ENCODE measurements around the gene SLC35G2.
"Not testable (repeated sequence)": the region's sequence is repeated elsewhere in the genome, so short reads cannot be mapped to it uniquely, and the experiment has no call there.

SLC35G2 gene

DNA sequence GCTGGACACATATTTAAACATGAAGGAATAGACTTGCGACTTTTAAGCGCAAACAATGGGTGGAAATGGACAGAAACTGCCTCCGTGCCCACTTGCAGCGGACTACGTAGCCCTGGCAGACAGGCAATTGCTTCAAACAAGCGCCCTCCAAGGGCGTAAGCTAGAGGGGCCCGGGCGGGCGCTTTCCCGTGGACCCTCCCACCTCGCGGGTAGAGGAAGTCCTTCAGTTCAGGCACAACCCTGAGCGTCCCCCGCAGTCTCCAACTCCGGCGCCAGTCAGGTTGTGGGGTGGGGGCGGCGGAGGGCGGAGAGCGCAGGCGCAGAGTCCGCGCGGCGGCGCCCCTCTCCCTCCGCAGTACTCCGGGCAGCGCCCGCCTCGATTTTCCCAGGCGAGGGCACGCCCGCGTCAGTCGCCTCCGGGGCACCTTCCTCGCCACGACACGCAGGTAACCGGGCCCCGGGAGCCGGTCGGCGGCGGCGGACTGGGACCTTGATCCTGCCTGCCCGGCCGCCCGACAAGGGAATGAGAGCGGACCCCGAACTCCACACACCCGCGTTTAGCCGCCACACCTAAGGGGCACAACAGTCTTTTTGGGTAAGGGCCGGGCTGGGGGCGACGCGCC is at the start of gene SLC35G2:
Gene SLC35G2, plus strand, starts transcription at position 358 of the 623 bp plus-strand sequence. CDS start 35,335 bp downstream, outside the sequence.
- DNase-seq: peak; percentile 96

DNA sequence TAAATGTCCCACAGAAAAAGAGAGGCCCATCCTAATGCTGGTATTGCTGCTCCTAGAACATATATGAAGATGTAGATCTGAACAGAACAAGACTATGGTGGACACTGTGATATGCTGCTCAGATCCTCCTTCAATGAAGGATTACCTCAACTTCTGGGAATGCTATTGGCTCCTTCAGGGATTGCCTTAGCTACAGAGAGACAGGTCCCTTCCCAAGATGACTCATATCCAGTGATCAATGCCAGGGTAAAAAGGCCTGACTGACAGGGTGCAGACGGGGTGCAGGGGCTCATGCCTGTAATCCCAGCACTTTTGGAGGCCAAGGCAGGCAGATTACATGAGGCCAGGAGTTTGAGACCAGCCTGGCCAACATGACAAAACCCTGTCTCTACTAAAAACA is 46.2 kb upstream of the SLC35G2 start:
- no peak for DNase-seq

DNA sequence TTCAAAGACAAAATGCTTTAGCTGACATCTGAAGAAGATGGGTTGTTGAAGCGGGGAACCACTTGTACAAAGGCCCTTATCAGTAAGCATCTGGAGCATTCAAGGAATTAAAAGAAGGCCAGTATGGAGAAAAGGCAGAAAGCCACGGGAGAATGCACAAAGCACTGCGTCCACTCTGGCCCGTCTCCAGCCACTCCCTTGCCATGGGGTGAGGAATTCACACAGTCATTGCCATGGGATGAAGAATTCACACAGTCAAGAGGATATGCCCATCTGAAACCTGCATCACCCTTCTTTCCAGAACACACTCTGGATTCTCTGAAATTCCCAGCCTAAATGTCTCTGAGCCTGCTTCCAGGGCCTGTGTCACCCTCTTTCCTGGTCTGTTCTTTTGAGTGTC is 40.1 kb upstream of the SLC35G2 start:
- DNase-seq: no peak

DNA sequence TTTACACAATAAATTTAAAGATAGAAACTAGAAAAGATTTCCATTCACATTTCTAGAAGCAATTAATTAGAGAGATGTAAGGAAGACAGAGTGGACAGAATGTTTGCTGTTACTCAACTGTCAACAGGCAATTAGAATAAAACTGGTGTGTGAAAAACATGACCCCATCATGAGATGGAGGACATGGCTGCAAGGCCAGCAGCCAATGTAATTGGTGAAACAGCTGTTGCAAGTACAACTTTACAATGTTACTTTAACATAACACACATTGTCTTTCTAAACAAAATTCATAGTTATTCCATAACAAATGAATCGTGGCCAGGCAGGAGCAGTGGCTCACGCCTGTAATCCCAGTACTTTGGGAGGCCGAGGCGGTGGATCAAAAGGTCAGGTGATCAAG is 38.2 kb upstream of the SLC35G2 start:
- no peak for DNase-seq

DNA sequence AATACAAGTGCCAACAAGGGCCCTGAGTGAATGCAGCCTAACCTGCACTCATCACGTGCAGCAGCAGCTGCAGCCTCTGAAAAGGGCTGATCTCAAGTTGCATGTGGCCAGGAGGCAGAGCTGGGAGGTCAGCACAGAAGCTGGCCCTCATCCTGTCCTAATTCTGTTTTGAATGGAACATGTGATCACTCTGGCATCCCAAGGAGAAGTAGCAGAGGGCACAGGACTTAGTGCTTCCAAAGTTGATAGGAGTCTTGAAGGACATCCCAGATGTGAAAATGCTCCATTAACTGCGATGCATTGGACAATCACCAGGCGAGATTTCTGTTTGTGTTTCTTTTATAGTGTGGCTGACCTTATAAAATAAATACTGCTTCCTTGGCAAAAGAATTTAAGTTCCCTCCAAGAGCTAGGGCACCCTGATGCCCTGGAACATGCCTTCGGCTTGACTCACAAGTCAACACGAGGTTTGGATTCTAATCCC is 35.2 kb upstream of the SLC35G2 start:
- no peak for DNase-seq

DNA sequence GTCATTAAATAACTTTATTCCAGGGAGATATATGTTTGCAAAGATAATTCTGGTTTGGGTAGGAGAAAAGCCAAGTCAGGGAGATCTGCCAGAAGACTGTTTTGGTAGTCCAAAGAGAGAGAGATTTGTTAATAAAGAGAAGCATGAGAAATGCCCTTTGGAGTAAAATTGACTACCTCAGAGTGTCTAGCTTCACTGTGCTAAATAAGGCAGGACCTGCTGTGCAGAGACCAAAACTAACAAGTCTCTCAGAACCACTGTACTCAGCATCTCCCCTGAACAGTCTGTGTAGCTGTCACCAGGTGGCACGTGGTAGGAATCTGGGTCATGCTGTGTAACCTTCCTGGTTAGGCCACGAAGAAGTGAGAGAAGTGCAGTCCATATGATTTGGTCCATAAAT is 31.6 kb upstream of the SLC35G2 start:
- peak; percentile 47 for DNase-seq

DNA sequence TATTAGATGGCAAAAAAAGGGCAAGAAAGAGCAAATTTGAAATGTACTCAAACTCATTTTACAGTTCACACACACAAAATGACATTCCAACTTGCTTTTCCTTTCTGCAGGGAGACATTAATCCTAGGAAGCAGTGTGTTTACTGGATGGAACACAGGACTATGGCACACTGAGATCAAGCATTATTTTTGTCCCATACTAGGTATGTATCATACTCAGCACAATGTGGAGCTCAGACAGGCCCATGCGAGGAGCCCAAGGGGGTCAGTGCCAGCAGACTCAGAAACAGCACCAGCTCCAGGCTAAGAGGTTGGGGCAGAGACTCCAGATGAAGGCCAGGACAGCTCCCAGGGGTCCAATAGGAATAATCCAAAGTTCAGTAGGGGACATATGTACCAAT is 30.8 kb upstream of the SLC35G2 start:
- no peak for DNase-seq

DNA sequence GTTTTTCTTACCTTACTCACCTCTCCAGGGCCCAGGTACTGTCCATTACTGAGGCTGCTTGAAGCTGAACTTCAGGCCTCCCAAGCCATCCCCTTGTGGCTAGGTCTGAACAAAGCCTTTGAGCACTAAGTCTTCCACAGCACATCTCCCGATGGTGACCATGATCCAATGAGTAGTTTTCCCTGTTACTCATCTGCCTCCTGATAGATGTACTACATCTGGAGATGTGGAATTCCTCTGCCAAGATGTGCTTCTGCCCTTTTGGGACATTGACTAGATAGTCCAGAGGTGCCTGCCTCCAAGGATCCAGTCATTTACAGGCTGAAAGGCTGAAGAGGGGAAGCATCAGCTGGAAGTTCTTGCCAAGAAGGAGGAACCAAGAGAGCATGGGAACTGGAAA is 28.9 kb upstream of the SLC35G2 start:
- DNase-seq: no peak

DNA sequence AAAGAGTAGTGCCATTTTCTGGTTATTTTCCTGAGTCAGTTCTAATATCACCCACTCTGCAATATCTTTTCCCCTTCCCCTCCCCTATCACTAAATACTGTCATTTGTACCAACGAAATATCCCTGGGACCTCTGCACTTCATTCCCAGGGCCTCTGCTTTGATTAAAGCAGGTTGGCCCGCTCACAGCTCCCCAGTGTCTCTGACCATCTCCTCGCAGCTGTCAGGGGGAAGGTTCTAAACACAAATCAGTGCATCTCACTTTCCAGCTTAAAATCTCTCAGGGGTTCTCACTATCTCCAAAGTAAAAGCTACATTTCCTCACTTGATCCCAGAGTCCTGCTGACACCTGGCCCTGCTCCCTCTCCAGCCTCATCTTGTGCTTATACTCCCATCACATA is 28.1 kb upstream of the SLC35G2 start:
- no peak for DNase-seq

DNA sequence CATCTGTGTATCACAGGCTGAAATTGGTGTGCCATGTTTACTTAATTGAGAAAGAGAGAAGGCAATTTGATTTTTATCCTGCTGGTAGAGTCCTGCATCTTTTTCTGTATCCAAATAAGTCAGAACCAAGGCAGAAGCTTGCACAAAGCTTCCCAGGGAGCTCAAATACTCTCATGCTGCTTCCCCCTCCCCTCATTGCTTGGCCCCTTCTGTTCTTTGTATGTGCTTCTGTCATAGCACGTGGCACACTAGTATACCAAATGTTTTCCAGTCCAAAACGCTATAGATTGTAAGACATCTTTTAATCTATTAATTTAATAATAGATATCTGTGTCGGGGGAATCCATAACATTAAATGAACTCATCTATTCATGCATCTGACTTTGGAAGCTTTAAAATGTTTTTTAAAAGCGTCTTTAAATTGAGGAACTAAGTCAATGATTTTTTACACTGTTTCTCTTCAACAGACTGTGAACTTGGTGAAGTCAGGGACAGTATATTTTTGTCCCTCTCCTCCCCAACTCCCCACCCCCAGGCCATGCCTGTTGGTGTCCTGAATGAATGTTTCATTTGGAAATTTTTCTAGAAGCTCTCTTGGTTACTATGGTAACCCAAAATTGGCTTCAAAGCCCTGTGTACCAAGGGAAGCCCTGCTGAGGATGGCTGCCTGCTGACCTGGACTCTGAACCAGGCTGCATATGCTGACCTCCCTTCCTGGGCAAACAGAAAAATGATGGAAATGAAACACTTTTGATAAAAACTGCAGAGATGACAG is 26.2 kb upstream of the SLC35G2 start:
- DNase-seq: no peak

DNA sequence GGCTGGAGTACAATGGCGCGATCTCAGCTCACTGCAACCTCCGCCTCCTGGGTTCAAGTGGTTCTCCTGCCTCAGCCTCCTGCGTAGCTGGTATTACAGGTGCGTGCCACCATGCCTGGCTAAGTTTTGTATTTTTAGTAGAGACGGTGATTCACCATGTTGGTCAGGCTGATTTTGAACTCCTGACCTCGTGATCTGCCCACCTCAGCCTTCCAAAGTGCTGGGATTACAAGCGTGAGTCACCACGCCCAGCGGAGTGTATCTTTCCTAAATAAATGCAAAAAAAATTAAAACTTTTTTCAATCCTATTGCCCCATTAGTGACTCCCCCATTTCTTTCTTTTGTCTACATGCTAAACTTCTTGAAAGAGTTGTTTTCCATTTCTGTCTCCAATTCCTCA is 17.8 kb upstream of the SLC35G2 start:
- DNase-seq: not testable (repeated sequence)

DNA sequence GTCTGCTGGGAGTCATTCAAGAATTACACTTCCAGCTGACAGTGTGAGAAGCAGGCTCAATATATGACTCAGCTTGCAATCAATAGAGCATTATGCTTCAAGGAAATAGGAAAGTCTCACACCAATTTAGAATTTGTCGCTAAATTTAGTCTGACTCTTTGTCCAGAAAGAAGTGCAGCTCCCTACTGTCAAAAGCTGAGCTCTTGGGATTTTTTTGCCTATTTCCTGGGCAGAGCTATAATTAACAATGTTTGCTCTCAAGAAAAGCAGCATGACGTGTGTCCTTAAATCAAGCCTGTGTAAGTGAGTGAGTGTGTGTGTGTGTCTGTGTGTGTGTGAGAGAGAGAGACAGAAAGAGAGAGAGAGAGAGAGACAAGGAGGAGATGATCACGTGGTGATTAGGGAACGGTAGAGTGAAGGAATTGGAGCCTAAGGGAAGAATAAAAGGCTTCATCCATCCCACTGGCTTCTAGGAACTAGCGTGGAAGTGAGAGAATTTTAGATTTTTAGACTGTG is 16.4 kb upstream of the SLC35G2 start:
- no peak for DNase-seq

DNA sequence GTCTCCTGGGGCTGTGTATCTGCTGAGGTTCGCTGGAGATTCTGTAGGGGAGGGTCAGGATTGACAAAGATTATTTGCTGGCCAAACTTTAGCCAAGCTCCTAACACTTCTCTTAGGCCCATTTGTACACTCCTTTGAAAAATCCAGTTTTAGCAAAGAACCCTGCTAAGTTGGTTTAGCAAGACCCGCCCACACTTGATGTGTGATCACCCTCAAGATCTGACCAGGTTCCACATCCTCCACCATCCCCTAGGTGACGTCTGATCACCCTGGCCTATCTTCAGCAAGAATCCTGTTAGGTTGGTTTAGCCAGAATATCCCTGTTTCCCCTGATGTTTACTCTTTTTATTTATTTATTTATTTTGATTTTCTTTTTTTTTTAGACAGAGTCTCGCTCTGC is 14.8 kb upstream of the SLC35G2 start:
- no peak for DNase-seq

DNA sequence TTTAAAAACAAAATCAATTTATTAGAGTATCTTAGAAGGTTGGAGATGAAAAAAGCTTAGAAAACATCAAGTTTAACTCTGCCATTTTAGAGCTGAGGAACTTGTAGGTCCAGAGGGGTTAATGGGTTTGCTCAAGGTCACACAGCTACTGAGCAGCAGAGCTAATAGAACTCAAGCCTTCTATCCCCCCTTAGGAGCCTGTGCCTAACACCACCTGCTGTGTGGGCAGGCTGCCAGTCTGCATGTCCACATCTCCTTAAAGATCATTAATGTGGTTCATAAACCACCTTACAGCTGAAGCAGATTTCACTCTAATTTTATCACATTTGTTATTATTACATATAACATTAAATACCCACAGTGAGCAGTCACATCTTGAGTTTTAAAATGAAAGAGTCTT is 14.1 kb upstream of the SLC35G2 start:
- DNase-seq: peak; percentile 72

DNA sequence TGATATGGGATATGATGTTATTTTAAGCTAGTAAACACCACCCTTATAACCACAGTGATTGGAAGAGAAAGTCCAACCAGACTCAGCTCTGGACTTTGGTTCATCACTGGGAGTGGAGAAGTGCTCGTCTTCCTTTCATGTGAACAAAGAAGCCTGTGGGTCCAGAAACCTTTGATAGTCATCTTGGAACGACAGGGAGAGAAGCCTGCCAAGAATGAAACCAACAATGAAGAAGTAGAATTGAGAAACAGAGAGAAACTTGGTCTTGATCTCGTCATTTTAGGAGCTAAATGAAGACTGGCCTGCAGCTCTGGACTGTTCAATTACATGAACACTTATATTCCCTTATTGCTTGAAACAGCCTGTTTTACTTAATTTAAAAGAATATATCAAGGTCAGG is 13.1 kb upstream of the SLC35G2 start:
- DNase-seq: no peak

DNA sequence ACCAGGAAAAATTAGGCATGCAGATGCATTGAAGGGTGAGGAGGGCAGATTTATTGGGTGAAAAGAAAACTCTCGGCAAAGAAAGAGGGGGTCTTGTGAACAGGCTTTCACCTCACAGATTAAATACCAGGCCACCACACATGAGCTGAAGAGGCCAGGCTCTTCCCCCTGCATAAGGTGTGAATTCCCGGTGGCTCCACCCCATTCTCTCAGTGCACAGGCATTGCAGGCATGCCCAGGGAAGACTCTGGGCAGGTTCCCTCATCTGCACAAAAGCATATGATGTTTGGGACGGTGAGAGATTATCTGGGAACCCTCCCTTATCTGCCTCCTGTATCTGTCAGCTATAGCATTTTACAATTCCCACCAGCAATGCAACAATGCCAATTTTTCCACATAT is 7.2 kb upstream of the SLC35G2 start:
- no peak for DNase-seq

DNA sequence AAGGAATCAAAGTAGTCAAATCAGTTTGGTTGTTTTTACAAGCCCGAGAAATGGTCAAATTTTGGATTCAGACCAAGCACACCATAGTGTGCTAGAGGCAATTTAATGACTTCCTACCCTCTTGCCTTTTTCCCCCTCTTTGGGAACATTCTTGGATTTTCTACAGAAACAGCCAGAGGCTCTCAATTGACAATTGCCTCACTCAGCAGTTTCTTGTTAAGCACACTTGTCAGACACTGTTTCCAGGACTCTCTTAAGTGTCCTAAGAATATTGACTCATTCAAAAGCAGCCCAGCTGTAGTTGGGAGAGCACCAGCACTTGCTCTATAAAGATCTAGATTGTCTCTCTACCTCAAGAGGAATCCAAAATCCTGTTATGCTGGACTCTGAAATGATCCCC is 1.5 kb upstream of the SLC35G2 start:
- DNase-seq: no peak

DNA sequence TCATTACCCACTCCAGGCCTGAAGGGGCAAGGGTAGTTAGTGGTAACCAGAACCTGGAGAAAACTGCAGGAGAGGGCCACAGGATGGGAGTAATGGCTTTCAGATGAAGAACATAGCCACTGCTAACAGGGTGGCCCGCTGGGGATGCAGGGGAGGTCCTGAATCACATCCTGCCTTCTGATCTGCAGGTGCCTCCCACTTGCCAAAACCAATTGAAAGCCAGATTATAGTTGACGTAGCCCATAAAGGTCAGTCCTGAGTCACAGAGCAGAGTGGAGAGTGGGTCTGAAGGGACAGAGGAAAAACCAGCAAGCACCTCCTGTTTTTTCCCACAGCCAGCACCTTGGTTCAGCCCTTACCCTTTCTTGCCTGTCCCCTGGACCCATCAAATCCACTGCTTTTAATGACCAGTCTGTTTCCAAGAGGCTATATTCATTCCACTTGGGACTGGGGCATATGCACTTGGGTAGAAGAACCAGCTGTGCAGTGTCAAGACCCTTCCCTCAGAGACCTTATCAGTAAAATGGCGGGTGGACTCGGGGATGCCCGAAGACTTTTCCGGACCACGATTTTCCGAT is 646 bp upstream of the SLC35G2 start:
- DNase-seq: peak; percentile 66

DNA sequence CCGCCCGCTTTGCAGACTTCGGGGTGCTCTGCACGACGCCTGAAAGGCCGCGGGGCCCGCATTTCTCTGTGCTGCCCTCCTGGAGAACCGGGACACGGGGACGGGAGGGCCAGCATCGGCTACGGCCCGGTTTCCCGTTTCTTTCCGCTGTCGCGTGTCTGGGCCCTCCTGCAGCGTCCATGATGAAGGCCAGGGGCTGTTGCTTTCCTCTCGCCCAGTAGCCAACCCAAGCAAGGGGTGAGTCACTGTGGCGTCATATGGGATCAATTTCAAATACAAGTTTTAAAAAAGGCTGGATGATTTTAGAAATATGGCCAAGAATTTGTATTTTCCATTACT is 435 bp downstream of the SLC35G2 start:
- peak; percentile 77 for DNase-seq

DNA sequence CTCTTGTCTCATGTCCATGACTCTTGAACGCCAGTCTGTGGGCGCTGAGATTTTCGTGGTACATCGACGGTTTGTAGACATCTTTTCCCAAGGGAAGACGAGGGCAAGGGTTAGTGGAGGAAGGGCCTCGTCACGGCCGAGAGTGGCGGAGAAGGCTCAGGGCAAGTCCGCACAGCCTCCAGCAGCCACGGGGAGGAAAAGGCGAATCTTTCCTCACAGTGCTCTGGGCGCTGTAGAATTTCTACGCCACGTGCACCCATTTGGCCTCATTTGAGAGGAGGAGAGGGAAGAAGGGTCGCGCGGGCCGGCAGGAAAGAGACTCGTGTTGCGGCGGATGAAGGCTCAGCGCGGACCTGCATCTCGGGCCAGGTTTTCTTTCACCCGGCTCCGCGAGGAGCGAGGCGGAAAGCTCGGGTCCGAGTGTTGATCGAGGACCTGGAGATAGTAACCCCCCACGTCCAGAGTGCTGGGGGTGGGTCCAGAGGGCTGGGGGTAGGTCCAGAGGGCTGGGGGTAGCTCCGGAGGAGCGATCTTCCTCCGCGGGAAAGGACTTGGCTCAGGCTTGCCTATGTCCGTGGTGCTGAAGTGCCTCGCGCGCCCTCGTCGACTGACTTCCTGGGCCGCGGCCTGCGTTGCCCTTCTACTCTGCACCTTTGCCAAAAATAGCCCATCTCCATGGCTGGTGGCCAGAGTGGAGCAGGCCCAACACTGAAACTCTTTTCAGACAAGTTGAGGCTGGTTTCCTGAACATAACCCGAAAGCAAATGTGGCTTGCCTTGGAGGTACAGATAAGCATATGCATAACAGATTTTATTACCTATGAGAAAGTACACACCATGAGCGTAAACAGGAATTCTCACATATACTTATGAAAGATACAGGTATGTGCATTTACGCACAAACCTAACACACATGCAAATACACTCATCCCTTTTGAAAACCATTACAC is 1.1 kb downstream of the SLC35G2 start:
- peak; percentile 80 for DNase-seq

DNA sequence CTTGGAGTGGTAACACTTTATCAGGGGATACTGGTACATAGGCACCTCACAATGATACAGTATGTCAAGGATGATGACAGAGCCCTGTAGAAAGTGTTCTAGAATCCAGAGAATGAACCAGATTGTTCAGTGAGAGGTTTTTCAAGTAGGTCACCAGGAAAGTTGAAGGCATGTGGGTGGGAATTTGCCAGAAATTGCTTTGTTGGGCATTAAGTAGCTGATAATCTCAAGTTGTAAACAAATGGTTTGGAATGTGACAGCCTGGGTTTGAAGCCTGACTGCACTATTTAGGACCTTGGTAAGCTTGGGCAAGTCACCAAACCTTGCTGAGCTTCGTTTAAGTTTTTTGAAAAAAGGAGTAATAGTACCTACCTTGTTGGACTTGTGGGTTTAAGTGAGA is 12.5 kb downstream of the SLC35G2 start:
- no peak for DNase-seq

DNA sequence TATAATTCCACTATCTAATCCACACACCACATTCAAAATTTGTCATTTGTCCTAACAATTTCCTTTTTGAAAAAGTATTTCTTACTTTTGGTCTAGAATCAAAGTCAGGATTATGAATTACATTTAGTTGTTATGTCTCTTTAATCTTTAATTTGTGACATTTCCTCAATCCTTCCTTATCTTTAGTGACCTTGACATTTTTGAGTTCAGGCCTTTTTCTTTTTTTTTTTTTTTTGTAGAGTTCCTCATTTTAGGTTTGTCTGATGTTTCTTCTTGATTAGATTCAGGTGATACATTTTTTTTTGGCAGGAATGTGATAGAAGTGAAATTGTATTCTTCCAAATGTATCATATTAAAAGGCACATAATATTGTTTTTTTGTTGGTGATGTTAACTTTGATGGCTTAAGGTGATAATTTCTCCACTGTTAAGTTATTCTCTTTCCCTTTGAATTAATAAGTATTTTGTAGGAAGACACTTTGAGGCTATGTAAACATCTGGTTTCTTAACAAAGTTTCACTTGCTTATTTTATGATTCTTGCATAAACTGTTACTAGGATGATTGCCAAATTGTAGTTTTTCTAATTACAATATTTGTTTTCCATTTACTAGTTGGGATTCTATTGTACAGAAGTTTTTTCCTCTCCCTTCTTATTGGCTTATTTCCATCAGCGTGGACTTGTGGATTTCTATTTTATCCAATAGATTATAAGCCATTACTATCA is 16.3 kb downstream of the SLC35G2 start:
- no peak for DNase-seq

Data from NCI-H82 (cell line).